Measurements from ENCODE around the gene MADD.

MADD gene

DNA sequence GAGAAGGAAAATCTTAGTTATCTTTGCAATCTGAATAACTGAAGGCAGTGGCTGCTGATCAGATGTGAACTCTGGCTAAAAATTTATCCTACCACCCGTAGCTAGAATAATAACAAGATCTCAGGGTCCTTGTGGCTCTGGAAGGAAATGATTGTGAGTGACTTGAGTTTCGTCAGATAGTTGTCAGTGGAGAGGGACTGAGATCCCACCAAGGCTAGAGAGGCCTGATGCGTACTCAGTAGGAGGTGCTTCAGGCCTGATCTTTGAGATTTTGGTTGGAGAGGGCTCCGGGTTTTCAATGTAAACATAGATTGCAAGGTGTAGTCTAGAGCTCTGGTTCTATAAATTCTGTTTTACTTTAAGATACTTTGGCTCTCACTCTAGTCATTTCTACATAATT, 1.4 kb downstream of the MADD start:
- no peak for DNase-seq (ENCODE audit: low read depth in 1 of 2, low spot score in 1 of 2)
- in situ Hi-C loops (cut with HindIII; ENCODE audit: low pct_unique_long_range_greater_than_20kb, low sequenced_read_pairs) = no loop called here
- no peak for TF ChIP-seq JUND (IDR thresholded peaks at IDR 0.05; ENCODE audit: low read depth)

- no peak for DNase-seq (ENCODE audit: low read depth in 1 of 2, low spot score in 1 of 2)
- in situ Hi-C loops (cut with HindIII; ENCODE audit: low pct_unique_long_range_greater_than_20kb, low sequenced_read_pairs) = no loop called here
- TF ChIP-seq JUND (IDR thresholded peaks at IDR 0.05; ENCODE audit: low read depth) = no peak
Observed at GRCh38 chr11:47271961-47272661, 2.2 kb downstream of the MADD start.

DNA sequence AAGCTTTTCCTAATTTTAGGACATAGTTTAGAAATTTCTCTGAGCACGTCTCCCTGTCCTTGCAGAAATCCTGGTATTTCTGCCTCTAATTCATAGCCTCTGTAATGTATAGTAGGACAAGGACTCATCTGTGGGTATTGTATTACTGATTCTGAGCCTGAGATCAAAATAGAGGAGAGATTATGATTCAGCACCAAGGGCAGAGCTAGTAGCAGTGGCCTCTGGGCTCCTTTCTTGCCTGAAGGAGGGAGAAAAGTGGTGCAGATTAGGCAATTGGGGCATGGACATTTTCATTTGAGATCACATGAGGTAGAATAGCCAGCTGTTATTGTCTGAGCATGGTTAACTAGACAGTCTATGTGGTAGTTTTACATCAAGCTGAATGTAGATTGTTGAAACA, 2.8 kb downstream of the MADD start:
- in situ Hi-C loops (cut with HindIII; ENCODE audit: low pct_unique_long_range_greater_than_20kb, low sequenced_read_pairs) = no loop called here
- no peak for TF ChIP-seq JUND (IDR thresholded peaks at IDR 0.05; ENCODE audit: low read depth)
- DNase-seq (ENCODE audit: low read depth in 1 of 2, low spot score in 1 of 2) = peak in 1 of 2 experiments; percentile 22

GRCh38 chr11:47274495-47275235, 4.7 kb downstream of the MADD start:
- in situ Hi-C loops (cut with HindIII; ENCODE audit: low pct_unique_long_range_greater_than_20kb, low sequenced_read_pairs) = no loop called here
- no peak for DNase-seq (ENCODE audit: low read depth in 1 of 2, low spot score in 1 of 2)

DNA sequence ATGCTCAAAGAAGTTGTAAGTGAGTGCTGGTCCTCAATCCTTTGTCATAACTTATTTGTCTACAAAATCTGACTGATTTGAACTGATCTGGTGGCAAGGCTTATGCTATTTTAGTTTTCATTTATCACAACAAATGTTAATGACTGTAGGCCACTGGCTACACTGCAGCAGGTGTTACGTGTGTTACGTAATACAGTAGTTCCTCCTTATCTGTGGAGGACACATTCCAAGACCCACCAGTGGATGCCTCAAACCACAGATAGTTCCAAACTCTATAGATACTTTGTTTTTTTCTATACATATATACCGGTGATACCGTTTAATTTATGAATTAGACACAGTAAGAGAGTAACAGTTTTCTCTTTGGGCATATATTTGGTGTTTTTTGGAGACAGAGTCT, 7.0 kb downstream of the MADD start:
- DNase-seq (ENCODE audit: low read depth in 1 of 2, low spot score in 1 of 2) = no peak
- TF ChIP-seq JUND (IDR thresholded peaks at IDR 0.05; ENCODE audit: low read depth) = no peak
- in situ Hi-C loops (cut with HindIII; ENCODE audit: low pct_unique_long_range_greater_than_20kb, low sequenced_read_pairs) = no loop called here

More at GRCh38 chr11:47274495-47275235, 4.7 kb downstream of the MADD start:
- no peak for TF ChIP-seq JUND (IDR thresholded peaks at IDR 0.05; ENCODE audit: low read depth)

DNA sequence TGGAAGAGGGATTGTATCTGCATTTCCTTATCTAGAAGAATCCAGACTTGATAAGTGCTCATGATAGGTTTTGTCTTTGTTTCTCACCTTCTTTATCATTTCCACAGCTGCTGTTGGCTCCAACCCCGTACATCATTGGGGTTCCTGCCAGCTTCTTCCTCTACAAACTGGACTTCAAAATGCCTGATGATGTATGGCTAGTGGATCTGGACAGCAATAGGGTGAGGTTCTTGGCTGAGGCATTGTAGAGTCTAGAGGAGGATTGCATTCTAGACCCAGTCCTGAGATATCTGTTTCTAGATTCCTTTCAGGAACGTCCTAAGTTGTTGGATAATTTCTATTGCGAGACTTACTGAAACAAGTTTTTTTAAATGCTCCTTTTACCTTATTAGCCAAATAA, 8.1 kb downstream of the MADD start:
- no peak for TF ChIP-seq JUND (IDR thresholded peaks at IDR 0.05; ENCODE audit: low read depth)
- in situ Hi-C loops (cut with HindIII; ENCODE audit: low pct_unique_long_range_greater_than_20kb, low sequenced_read_pairs) = no loop called here
- no peak for DNase-seq (ENCODE audit: low read depth in 1 of 2, low spot score in 1 of 2)

GRCh38 chr11:47278769-47279168, 8.8 kb downstream of the MADD start:
- no peak for DNase-seq (ENCODE audit: low read depth in 1 of 2, low spot score in 1 of 2)
- TF ChIP-seq JUND (IDR thresholded peaks at IDR 0.05; ENCODE audit: low read depth) = no peak
- in situ Hi-C loops (cut with HindIII; ENCODE audit: low pct_unique_long_range_greater_than_20kb, low sequenced_read_pairs) = no loop called here

DNA sequence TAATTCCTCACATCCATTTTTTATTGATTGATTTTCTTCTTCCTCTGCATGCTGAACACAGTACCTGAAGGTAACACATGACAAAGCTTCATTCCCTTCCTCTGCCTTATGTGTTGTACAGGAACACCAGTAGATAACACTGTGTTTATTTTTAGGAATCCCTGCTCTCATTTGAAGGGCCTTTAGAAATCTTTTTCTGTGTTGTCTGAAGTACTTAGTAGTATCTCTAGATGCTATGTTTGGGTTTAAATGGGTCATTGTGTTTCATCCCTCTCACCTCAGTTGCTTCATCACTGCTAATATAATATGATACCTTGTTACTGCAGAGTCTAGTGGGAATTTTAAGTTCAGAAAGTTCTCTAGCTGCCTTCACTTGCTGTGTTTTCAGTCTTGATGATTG, 10.2 kb downstream of the MADD start:
- TF ChIP-seq JUND (IDR thresholded peaks at IDR 0.05; ENCODE audit: low read depth) = no peak
- no peak for DNase-seq (ENCODE audit: low read depth in 1 of 2, low spot score in 1 of 2)
- in situ Hi-C loops (cut with HindIII; ENCODE audit: low pct_unique_long_range_greater_than_20kb, low sequenced_read_pairs) = no loop called here

DNA sequence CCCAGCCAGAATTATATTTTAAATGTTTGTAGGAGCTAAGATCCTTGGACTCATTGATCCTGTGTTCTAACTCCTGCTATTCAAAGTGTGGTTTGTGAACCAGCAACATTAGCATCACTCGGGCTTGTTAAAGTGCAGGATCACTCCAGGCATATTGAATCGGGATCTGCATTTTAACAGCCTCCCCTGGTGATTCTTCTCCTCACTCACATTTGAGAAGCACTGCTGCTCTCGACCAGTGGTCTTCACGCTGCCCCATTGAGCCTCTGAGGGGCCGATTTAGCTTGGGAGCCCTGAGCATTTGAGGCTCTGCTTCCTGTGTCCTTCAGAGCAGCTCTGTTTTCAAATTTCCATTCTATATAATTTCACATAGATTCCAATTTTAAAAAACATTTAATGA, 10.9 kb downstream of the MADD start:
- in situ Hi-C loops (cut with HindIII; ENCODE audit: low pct_unique_long_range_greater_than_20kb, low sequenced_read_pairs) = no loop called here
- no peak for DNase-seq (ENCODE audit: low read depth in 1 of 2, low spot score in 1 of 2)
- TF ChIP-seq JUND (IDR thresholded peaks at IDR 0.05; ENCODE audit: low read depth) = no peak

- in situ Hi-C loops (cut with HindIII; ENCODE audit: low pct_unique_long_range_greater_than_20kb, low sequenced_read_pairs) = no loop called here
- DNase-seq (ENCODE audit: low read depth in 1 of 2, low spot score in 1 of 2) = no peak
- TF ChIP-seq JUND (IDR thresholded peaks at IDR 0.05; ENCODE audit: low read depth) = no peak
Observed at GRCh38 chr11:47282462-47282861, 12.5 kb downstream of the MADD start.

DNA sequence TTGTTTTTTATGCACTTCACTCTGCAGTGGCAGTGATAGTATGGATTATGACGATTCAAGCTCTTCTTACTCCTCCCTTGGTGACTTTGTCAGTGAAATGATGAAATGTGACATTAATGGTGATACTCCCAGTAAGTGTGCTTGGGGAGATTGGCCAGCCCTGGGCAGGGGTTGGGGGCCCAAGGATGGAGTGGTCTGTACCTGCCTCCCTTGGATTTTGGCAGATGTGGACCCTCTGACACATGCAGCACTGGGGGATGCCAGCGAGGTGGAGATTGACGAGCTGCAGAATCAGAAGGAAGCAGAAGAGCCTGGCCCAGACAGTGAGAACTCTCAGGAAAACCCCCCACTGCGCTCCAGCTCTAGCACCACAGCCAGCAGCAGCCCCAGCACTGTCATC, 14.2 kb downstream of the MADD start:
- no peak for DNase-seq (ENCODE audit: low read depth in 1 of 2, low spot score in 1 of 2)
- in situ Hi-C loops (cut with HindIII; ENCODE audit: low pct_unique_long_range_greater_than_20kb, low sequenced_read_pairs) = no loop called here
- TF ChIP-seq JUND (IDR thresholded peaks at IDR 0.05; ENCODE audit: low read depth) = no peak

DNA sequence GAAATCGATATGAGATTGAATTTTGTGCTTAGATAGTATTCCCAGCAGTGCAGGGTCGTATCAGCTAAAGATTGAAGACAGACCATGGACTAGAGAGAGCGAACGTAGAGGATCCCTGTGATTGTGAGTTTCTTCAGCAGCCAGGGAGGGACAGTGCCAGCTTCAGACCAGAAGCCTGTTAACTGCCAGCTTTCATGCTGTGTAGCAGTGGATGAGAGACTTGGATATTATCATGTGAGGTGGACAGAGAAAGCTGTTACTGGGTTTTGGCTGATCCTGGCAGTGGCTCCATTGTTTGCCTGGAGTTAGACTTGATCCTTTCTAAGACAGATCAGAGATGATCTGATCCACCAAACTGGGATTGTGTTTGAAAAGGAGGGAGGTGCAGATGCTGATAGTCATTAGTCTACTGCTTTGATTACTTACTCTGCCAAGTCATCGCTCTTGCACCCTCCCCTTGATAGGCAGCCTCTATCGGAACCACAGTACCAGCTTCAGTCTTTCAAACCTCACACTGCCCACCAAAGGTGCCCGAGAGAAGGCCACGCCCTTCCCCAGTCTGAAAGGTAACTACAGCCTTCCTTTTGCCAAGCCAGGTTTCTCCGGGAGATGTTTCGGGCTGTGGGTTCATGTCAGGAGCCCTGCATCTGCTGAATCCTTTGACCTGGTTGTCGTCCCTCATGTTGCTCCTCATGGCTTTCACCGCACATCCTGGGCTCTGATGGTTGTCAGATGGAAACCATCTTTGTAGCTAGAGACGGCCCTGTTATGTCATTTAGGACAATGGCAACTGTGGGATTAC, 16.2 kb downstream of the MADD start:
- no peak for DNase-seq (ENCODE audit: low read depth in 1 of 2, low spot score in 1 of 2)
- in situ Hi-C loops (cut with HindIII; ENCODE audit: low pct_unique_long_range_greater_than_20kb, low sequenced_read_pairs) = no loop called here
- TF ChIP-seq JUND (IDR thresholded peaks at IDR 0.05; ENCODE audit: low read depth) = no peak

- in situ Hi-C loops (cut with HindIII; ENCODE audit: low pct_unique_long_range_greater_than_20kb, low sequenced_read_pairs) = no loop called here
- DNase-seq (ENCODE audit: low read depth in 1 of 2, low spot score in 1 of 2) = no peak
- TF ChIP-seq JUND (IDR thresholded peaks at IDR 0.05; ENCODE audit: low read depth) = no peak
Observed at GRCh38 chr11:47288066-47288465, 18.1 kb downstream of the MADD start.

All from T47D (cell line).